HG02571 (cell line): ENCODE measurements around the gene FOSL1.
A peak's percentile ranks its signal among the peaks of the same experiment; 100 is the strongest.

ENCODE experiments used
- ATAC-seq: cut with Tn5 transposase; IDR thresholded peaks from one replicate; pipeline ENCODE4 v1.9.1; 2021; ENCODE audit warnings: mild to moderate bottlenecking, moderate library complexity; ENCODE audit not compliant: unreplicated experiment

Gene FOSL1

DNA sequence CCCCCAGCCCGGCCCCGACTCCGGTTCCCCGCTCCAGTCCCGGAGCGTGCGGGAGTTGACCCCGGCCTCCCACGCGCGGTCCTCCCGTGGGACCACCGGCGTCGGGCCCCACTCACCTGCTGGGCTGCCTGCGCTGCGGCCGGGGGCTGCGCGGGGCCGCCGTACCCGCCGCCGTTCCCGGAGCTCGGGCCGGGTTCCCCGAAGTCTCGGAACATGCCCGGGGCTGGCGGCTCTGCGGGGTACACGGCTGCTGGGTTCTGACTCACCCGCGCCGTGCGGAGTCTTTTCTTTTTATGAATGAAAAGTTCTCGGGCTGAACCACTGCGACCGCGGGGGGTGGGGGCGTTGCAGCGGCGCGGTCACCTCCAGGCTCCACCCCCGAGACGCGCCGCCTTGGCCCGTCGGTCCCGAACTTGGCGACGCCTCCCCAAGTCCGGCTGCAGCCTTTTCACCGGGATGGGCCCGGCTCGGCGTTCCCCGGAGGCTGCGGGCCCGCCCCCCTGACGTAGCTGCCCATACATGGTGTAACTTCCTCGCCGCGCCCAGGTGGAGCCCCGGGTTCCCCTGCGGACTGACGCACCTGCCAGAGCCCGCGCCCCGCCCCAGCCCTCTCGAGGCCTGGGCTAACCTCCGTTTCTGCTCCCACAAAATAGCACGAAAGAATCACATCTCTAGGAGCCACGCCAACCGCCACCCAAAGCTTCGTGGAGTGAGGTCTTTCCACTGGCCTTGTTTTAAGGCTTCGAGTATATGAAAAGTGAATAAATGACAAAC is at the start of gene FOSL1:
Gene FOSL1 (minus strand): TSS at position 264 of the 774 bp plus-strand sequence. CDS start 49 bp downstream, at position 215.
- peak; percentile 64 for ATAC-seq

DNA sequence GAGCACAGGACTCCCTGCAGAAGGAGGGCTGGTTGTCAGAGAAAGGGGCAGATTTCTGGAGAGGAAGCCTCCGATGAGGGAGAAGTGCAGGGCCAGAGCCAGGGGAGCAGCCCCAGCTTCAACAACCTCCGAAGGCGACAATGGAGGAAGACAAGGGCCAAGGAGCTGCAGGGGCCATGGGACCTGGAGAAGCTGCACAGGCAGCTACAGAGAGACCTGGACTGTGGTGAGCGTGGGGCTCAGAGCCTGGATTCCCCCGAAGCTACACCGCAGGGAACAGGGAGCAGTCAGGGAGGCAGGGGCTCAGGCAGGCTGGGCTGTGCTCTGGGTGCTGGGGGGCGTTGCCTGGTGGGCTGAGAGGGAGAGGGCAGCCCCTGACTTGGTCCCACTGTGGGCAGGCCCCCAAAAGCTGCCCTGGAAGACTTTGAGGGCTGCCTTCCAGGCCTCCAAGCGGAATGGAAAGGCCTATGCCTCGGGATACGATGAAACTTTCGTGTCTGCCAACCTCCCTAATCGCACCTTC is 47.5 kb upstream of the FOSL1 start:
- ATAC-seq: no peak

DNA sequence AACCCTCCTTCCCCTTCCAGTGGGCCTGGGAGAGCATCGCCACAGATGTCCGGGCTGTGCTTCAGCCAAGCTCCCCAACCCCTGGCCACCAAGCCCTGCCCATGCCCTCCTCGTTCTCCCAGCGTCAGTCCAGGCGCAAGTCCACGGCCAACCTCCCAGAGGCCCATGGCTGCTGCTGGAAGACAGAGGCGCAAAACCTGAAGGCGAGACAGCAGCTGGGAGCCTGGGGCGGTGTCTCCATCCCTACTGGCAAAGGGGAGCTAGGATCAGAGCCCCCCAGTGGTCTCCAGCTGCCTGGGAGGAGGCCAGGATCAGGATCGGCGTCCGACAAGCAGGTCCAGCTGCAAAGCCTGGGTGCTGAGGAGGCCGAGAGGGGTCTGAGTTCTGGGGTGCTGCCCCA is 46.9 kb upstream of the FOSL1 start:
- no peak for ATAC-seq

DNA sequence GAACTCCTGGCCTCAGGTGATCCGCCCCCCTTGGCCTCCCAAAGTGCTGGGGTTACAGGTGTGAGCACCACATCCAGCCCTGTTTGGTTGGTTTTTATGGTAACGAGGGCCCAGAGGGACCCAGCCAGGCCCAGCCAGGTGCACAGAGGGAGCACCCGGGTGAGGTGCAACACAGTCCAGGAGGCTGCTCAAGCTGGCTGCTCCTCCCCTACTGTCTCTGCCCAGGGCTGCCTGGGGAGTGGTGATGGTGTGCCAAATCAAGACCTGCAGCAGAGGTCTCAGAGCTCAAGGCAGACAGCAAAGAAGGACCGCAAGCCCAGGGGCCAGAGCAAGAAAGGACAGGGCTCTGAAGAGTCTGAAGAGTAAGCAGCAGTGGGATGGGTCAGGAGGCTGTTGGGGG is 46.5 kb upstream of the FOSL1 start:
- ATAC-seq: no peak

DNA sequence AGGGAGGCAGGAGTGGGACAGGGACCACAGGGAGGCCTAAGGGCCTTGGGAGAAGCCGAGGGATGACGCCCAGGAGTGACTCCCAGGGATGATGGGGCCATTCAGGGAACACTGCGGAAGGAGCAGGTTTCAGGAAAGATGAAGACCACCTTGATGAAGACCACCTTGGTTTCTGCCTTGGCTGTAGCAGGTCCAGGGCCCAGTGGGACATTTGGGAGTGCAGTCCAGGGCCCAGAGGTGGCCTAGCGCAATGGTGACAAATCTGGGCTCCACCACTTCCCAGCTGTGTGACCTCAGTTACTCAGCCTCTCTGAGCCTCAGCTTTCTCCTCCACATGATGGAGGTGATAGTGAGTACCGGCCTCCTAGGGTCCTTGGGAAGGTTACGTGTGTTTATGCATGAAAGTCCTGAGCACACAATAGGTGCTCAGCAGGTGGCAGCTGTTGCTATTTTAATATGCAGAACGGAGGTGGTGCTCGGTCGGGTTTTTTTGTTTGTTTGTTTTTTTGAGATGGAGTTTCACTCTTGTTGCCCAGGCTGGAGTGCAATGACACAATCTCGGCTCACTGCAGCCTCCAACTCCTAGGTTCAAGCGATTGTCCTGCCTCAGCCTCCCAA is 45.9 kb upstream of the FOSL1 start:
- no peak for ATAC-seq

DNA sequence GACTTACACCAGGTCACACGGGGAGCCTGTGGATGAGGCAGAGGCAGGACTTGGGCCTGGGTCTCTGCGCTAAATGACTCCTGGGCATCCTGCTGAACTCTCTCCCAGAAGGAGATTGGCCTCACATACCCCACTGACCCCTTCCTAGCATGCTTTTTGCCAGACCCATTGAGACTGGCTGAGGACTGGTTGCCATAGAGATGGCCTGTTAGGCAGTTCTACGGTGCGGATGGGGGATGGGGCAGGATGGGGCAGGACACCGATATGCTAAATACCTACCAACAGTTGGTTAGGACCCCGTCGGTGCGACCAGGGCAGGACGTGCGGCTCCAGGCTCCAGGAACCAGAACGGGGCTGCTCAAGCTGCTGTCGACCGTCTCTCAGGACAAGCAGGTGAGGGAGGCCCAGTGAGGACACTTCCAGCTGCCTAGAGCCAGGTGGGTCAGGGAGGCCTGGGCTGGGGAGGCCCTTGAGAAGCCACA is 45.3 kb upstream of the FOSL1 start, which contains the start of gene TSGA10IP:
Gene TSGA10IP (plus strand): TSS at position 51 of the 482 bp plus-strand sequence. CDS start 196 bp downstream, at position 247.
- ATAC-seq: no peak

DNA sequence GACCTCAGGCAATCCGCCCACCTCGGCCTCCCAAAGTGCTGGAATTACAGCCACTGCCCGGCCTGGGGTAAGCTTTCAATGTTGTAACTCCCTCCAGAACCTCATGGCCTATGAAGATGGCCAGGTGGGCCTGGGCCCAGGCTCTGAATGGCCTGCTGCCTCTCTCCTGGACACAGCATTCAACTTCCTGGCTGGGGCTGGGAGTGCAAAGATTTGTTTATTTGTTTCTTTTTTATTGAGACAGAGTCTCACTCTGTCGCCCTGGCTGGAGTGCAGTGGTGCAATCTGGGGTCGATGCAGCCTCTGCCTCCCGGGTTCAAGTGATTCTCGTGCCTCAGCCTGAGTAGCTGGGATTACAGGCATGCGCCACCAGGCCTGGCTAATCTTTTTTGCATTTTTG is 44.6 kb upstream of the FOSL1 start:
- ATAC-seq: no peak

GRCh38 chr11:65944191-65944590 is 44.0 kb upstream of the FOSL1 start:
- no peak for ATAC-seq

GRCh38 chr11:65942531-65942930 is 42.3 kb upstream of the FOSL1 start:
- ATAC-seq: no peak

- ATAC-seq: no peak
Measured at GRCh38 chr11:65941720-65942310, 41.6 kb upstream of the FOSL1 start.

DNA sequence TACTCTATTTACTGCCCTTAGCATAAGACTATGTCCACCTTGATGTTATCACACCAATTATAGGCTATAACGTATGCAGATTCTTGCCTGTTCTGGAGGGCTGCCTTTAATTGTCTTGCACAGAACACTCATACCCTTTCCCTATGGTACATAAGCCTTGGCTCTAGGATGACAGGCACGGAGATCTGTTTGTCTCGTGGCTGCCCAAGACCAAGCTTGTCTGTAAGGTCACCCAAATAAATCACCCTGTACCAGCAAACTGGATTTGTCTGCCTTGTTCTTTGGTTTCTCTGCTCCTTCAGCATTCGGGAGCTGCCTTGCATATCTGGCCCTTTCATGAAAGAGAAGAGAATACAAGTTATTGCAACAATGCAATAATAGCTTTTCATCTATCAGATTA is 37.6 kb upstream of the FOSL1 start:
- ATAC-seq: no peak

- ATAC-seq: no peak
Measured at GRCh38 chr11:65934014-65934413, 33.8 kb upstream of the FOSL1 start.

- no peak for ATAC-seq
Measured at GRCh38 chr11:65932558-65932919, 32.4 kb upstream of the FOSL1 start.

DNA sequence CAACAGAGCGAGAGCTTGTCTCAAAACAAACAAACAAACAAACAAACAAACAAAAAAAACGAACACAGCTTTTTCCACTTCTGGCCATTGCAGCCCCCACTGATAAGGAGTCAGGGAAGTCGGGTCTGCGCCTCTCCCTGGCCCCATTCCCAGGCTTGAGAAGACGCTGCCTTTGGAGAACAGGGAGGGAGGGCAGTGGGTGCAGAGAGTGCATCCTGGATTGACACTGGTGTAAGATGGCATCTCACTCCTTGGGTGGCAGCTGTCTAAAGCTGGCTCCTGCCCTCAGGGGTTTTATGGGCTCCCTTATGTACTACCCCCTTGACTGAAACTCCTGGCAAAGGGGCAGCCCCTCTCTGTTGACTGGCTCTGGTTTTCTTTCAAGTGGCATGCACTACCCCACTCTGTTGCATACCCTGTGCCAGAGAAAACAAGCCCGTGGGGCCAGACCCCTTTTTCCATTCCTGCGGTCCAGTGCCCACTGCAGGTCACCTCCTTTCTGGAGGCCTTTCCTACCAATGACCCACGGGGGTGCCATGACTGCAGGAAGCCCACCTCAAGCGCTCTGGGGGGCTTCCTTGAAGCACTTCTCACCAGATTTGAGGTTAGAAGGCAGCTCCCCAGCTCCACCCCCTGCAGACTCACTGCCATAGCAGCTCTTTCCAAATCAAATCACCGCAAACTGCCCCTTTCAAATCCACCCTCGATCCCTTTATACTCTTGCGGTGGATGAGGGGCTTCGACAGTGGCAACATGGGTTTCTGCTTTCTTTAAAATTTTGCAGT is 31.8 kb upstream of the FOSL1 start:
- no peak for ATAC-seq

GRCh38 chr11:65928667-65929066 is 28.5 kb upstream of the FOSL1 start:
- ATAC-seq: no peak

- peak; percentile 68 for ATAC-seq
Measured at GRCh38 chr11:65927904-65928397, 27.8 kb upstream of the FOSL1 start.

DNA sequence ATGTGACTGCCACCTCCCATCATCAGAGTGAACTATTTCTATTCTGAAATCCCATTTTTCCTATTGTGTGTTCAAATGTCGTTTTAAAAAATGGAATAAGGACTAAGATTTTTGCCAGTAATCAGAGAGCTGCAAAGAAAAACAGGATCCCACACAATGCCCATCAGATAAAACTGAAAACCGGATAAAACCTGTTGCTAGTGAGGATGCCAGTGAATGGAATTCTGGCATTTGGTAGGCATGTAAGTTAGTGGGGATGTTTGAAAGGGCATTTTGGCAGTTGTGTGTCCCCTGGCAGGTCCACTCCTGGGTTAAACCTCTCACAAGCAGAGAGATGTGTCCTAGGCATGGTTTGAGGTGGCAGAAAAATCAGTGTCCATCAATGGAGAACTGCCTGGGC is 25.2 kb upstream of the FOSL1 start:
- no peak for ATAC-seq

- ATAC-seq: no peak
Measured at GRCh38 chr11:65922565-65922964, 22.4 kb upstream of the FOSL1 start.

DNA sequence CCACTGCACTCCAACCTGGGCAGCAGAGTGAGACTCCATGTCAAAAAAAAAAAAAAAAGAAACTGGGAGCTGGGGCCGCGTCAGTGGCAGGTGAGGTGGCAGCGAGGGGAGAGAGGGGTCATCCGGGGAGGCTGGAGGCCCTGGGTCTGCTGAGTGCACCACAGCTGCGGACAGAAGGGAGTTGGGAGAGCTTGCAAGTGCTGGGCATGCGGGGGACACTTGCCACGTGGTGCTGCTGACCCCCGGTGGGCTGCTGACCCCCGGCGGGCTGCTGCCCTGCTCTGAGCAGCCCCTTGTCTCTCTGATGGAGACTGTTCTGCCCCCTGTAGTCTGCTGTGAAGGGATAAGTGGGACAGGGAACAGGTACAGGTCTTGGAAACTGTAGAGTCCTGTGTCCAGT is 21.7 kb upstream of the FOSL1 start:
- ATAC-seq: no peak

DNA sequence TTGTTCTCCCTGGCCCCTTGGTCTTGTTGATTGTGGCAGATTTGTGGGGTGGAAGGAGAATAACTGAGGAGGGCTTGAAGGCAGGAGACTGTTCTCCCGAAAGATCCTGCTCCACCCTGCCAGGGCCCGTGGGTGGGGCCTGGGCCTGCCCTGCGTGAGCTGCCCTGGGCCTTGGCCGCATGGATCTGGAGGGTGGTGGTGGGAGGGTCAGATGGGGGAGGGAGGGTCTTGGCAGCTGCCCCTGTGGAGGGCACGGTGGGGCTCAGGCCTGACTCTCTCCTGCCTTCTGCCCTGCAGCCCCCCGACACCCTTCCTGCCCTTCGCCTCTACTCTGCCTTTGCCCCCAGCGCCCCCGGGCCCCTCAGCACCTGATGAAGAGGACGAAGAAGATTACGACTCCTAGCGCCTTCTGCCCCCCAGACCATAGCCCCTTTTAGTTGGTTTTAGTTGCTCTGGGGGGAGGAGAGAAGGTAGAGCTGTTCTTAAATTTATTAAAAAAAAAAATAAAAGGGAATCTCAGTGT is 20.9 kb upstream of the FOSL1 start:
- ATAC-seq: no peak
